Right renal pelvis (tissue), 4 donors: ENCODE data around the gene RAB1B. TPM values are rescaled to one million over a fixed set of nuclear protein-coding genes. Genes with fewer than 3 reads are reported as not detected.

ENCODE experiments used
- DNase-seq, 4 donors: peaks; one replicate each; pipeline ENCODE4 v3.0.0-alpha.2; 2013; ENCODE audit warnings: low read depth in 4 of 4, low spot score in 3 of 4, missing footprints in 1 of 4
- polyA plus RNA-seq, 4 donors: library from polyadenylated mRNA; unstranded; fragments of 120-200 nt; gene quantifications; one replicate each; pipeline ENCODE4 v1.2.1, GENCODE V29; 2013; ENCODE audit not compliant: insufficient read length in 4 of 4

RAB1B gene
- polyA plus RNA-seq, result 100 to 1,000 TPM; 126 to 156 (median 129) TPM

- peak; percentile 99 to 100 (median 100) for DNase-seq
Measured at GRCh38 chr11:66268244-66268951, at the start of gene RAB1B. TSS of gene RAB1B (plus strand) at chr11:66268639. CDS start at chr11:66268680, 41 bp downstream.

DNA sequence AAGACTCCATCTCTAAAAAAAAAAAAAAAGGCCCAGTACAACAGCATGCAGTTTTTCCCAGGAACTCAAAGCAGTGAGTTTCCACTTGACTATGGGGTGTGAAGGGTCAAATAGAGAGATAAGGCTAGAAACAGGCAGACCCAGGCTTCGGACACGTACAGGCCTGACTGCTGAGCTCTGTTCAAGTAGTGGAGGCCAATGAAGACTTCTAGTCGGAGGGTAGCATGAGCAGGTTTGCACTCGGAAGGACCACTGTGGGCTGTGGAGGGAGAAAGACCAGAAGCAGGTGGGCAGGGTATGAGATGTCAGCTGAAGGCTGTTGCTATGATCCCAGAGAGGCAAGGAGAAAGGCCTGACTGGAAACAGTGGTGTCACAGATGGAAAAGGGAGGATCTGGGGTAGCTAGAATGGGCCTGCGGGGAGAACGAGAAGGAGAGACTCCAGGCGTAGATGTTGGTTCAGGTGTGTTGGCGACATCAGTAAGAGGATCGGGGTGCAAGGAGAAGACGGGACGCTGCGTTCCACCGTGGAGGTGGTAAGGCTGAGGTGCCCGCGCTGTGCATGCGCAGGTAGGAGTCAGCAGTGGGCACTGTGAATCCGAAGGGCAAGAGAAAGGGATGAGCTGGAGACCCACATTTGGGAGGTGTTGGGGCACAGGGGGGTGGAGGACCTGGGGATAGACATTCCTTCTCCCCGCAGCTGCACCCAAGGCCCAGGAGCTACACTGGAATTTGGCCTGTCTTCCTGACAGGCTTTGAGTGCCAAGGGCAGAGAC is 49.4 kb upstream of the RAB1B start:
- DNase-seq, result no peak

- DNase-seq, result no peak
Measured at GRCh38 chr11:66219846-66220565, 48.4 kb upstream of the RAB1B start.

- DNase-seq, result no peak
Measured at GRCh38 chr11:66220566-66220935, 47.9 kb upstream of the RAB1B start.

DNA sequence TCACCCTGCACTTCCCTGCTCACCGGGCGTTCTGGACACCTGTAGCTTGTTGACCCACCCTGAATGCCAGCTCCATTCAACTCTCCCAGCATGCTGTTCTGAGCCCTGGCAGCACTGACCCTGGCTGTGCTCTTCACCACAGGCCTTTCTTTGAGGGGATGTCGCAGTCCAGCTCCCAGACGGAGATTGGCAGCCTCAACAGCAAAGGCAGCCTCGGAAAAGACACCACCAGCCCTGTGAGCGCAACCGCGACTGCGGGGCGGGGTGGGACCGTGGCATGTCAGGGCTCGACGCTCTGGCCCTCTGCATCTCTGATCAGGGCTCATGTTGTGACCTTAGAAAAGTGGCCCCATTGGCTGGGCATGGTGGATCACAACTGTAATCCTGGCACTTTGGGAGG is 47.4 kb upstream of the RAB1B start:
- DNase-seq, result no peak

DNA sequence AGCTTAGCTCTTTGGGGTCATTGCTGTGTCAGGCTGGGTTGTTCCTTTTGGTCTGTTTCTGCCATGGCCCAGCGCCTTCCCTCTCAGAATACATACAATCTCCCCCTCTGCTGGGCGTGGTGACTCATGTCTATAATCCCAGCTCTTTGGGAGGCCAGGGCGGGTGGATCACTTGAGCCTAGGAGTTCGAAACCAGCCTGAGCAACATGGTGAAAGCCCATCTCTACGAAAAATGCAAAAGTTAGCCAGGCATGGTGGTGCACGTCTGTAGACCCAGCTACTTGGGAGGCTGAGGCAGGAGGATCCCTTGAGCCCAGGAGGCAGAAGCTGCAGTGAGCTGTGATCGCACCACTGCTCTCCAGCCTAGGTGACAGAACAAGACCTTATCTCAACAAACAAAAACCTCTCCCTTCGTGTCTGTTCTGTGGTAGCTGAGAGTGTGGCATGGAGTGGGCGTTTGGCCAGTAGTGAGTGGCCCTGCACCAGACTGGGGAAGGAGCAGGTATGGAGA is 46.7 kb upstream of the RAB1B start:
- no peak for DNase-seq

GRCh38 chr11:66222358-66223149 is 45.9 kb upstream of the RAB1B start:
- DNase-seq, result peak; percentile 79 to 84 (median 82)

DNA sequence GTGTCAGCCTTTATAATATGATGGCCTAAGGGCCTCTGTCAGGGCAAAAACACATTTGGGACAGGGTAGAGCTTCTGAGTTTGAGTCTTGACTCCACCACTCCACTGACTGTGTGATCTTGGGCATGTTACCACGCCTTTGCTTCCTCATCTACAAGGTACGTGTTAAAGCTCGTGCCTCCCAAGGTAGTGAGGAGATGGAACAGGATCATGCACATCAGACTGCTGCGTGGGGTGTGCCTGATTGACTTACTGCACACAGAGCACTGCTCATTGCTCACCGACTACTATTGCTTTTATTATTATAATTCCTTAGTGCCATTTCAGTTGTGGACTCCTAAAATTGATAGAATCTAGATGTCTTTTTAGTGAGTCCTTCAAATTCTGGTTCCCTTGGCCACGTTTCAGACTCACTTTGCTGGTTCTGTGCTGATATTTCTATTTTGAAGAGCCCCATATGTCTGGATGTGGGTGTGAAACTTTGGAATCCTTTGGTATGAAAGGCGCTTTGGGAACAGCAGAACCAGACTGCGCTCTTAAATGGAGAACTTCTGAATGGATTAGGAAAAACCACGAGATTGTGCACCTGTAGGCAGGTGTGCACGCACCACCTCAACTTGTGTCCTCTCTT is 44.1 kb upstream of the RAB1B start:
- no peak for DNase-seq

- DNase-seq, result no peak
Measured at GRCh38 chr11:66225066-66225465, 43.4 kb upstream of the RAB1B start.

DNA sequence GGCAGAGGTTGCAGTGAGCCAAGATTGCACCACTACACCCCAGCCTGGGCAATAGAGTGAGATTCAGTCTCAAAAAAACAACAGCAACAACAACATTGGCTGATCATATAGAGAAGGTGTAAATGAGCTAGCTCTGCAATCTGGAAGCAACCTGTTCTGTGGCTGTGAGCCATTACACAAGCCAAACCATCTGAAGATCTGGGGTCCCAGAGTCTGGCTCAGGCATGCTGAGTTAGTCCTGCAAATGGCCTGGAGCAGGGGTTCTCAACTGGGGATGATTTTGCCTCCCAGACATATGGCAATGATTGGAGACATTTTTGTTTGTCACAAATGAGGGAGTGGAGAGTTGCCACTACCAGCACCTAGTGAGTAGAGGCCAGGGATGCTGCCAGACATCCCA is 42.3 kb upstream of the RAB1B start:
- DNase-seq, result no peak

- no peak for DNase-seq
Measured at GRCh38 chr11:66227700-66228099, 40.7 kb upstream of the RAB1B start.

DNA sequence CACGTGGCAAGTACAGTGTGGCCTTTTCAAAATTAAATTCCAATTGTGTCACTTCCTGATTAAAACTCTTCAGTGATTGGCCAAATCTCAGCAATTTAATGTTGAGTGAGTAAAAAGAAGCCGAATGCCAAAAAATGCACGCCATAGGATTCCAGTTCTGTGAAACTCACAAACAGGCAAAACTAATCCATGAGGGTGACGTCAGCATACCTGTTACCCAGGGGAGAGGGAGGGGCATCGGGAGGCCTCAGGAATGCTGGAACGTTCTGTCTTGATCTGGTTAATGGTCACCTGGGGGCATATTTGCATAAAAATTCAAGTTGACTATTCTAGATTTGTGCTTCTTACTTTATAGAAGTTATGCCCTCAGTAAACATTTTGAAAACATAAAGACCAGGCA is 39.9 kb upstream of the RAB1B start:
- DNase-seq, result peak in 3 of 4 donors; percentile 6 to 25 (median 8)

- no peak for DNase-seq
Measured at GRCh38 chr11:66230156-66230555, 38.3 kb upstream of the RAB1B start.

DNA sequence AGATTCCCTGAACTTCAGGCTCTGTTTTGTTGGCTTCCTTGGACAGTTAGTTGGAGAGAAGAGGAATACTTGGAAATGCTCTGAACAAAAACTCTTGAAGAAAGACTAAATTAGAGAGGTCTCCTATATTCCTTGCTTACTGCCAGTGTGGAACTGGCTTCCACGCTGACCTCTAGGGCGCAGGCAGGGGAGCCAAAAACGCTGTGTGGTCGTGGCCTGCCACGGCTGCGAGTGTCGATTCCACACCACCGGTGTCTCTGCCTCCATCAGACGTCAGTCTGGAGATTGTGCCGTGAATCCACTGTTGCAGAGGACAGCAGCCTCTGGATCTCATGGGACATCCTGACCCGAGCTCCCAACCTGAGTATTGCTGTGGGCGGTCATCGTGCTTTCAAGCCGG is 37.5 kb upstream of the RAB1B start:
- no peak for DNase-seq

DNA sequence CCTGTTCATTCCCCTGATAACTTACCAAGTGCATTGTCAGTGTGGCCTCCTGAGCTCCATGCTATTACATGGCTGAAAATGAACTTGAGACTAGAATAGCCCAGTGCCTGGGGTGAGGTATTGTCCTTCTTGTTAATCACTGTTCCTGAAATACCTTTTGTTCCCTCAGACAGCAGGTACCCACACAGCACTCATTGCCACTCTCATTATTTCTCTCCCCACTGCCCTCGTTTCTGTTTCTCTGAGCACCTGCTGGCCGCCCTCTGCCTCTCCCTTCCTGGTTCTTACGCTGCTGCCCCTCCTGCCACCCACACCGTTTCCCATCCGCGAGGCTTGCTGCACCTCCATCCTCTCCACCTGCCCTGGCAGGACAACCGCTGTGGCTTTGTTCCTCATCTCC is 36.9 kb upstream of the RAB1B start:
- DNase-seq, result no peak

DNA sequence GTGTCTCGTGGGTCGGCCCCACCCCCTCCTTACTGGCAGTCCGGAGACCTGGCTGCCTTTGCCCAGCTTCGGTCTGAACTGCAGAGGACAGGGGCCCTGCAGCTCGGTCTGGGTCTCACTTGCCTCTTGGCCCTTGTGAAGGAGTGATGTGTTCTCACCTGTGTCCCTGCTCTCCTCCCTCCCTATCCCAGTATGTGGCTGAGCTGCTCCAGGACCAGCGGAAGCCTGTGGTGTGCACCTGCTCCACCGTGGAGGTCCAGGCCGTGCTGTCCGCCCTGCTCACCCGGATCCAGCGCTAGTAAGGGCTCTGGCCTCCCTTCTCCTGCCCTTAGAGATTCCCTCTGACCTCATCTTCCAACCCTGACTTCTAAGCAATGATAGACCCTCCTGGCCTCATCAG is 35.7 kb upstream of the RAB1B start:
- DNase-seq, result no peak

- no peak for DNase-seq
Measured at GRCh38 chr11:66233301-66233700, 35.1 kb upstream of the RAB1B start.

DNA sequence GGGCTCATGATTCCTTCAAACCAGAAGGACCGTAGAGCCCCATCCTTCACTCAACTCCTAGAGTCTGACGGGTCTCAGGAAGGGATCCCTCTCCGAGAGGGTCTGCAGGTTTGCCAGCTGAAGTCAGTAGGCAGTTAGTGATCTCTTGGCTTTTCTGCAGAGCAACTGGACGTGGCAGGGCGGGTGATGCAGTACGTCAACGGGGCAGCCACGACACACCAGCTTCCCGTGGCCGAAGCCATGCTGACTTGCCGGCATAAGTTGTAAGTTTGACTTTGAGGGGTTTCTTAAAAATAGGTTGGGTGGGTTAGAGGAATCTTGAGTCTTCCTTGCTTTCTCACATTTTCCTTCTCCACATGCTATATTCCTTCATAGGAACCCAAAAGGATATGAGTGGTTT is 33.3 kb upstream of the RAB1B start:
- DNase-seq, result no peak

- DNase-seq, result no peak
Measured at GRCh38 chr11:66237867-66238266, 30.6 kb upstream of the RAB1B start.
